ENCODE results near the gene C12orf57. TPM values are rescaled to one million over a fixed set of nuclear protein-coding genes. Genes with fewer than 3 reads are reported as not detected.
A peak's percentile ranks its signal among the peaks of the same experiment; 100 is the strongest.

Gene C12orf57
- total RNA-seq, 1 donor from 2014 or later = 168 TPM

DNA sequence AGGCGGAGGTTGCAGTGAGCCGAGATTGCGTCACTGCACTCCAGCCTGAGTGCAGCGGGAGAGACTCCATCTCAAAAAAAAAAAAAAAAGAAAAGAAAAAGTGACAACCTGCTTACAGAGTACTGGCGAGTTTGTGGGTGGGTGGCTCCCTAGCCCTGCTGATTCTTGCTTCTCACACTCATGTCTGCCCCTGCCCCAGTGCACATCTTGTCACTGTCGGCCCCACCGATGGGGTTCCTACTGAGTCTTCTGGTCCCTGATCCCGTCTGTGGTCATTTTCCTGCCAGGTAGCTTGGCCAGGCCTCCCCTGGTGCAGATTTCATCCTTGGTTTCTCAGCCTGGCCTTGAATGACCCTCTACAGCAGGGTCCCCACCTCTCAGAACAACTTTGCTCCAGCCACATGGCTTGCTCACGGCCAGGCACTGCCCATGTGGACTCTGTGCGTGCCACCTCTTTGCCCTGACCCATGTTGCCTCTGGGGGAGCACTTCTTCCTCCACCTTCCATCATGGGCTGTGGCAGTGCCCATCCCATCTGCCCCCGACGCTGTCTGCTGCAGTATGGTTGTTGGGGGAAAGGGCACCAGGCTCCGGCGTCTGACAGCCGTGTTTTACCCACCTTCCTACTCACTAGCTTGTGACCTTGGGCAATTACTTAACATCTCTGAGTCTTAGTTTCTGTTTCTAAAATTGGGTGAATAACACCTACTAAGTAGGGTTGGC lies 5.2 kb downstream of the C12orf57 start:
- H3K9me3 Mint-ChIP-seq = no peaks in the 10 kb centered on the region
- H3K27ac Mint-ChIP-seq = peak overlapping the region; percentile 91
- H3K4me1 Mint-ChIP-seq = peaks cover 67% of the 10 kb centered on the region
- H3K4me3 Mint-ChIP-seq = peak overlapping the region; percentile 96
- peaks cover 43% of the 10 kb centered on the region for H3K36me3 Mint-ChIP-seq (ENCODE audit: low read depth)
- intact Hi-C loops (cut with micrococcal nuclease) = no loop called here
- no peaks in the 10 kb centered on the region for H3K27me3 Mint-ChIP-seq
- DNase-seq = no peak

DNA sequence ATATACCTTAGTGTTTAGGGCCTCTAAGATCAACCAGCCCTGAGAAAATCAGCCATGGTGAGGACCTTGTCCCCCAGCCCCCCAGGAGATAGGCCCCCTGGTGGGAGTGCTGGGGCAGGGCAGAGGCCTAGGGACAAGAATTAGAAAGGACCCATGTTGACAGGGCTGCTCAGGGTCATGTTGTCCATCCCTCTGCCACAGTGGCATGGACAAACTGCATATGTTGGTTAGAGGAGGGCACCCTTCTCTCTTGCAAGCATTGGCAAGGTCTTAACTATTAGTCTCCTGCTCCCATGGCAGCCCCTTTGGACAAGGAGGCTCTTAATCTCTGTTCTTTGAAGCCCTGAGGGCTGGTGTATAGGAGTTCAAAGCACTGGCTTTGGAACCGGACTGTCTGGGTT lies 6.6 kb downstream of the C12orf57 start:
- peaks cover 68% of the 10 kb centered on the region for H3K4me1 Mint-ChIP-seq
- no peaks in the 10 kb centered on the region for H3K27me3 Mint-ChIP-seq
- intact Hi-C loops (cut with micrococcal nuclease) = loop anchor here (1.0 to 5.0 kb wide), 2 partner anchors 20 to 498 kb away; partner anchors contain the start of genes EMG1, PHB2 and TAPBPL
- DNase-seq = peak; percentile 80
- H3K27ac Mint-ChIP-seq = peak overlapping the region; percentile 96
- H3K9me3 Mint-ChIP-seq = no peaks in the 10 kb centered on the region
- peaks cover 50% of the 10 kb centered on the region for H3K36me3 Mint-ChIP-seq (ENCODE audit: low read depth)
- H3K4me3 Mint-ChIP-seq = peak overlapping the region; percentile 96

DNA sequence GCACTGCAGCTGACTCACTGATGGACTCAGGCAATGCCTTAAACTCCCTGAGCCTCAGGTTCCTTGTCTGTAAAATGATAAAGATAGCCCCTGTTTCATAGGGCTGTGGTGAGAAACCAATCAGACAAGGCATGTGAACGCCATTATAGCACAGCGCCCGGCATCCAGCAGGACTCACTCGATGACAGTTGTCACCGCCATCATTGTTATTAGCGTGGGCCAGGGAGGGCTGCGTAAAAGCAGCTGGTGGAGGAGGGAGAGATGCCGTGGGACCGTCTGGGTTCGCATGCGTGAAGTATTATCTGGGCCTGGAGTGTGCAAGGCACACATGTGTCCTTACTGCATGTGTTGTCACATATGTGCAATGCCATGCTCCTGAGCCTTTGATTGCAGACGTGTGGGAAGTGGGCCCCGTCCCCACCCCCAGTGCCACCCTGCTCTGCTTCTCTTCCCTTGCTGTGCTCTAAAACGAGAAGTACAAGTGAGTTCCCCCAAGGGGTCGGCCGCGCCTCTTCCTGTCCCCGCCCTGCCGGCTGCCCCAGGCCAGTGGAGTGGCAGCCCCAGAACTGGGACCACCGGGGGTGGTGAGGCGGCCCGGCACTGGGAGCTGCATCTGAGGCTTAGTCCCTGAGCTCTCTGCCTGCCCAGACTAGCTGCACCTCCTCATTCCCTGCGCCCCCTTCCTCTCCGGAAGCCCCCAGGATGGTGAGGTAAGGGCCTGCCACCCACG lies 7.2 kb downstream of the C12orf57 start, which contains the start of gene PTPN6:
Gene PTPN6, plus strand, starts transcription at position 546 of the 730 bp plus-strand sequence. Its CDS starts 157 bp downstream, at position 703.
- Mint-ChIP-seq H3K36me3 (ENCODE audit: low read depth) (peaks cover 51% of the 10 kb centered on the region), H3K9me3 (no peaks in the 10 kb centered on the region), H3K4me1 (peaks cover 68% of the 10 kb centered on the region), H3K27me3 (no peaks in the 10 kb centered on the region), H3K27ac (peak within 1 kb of the TSS; percentile 96), H3K4me3 (peak within 1 kb of the TSS; percentile 96)
- intact Hi-C loops (cut with micrococcal nuclease) = loop anchor here (1.0 to 5.0 kb wide), 2 partner anchors 19 to 499 kb away; partner anchors contain the start of genes EMG1, PHB2 and TAPBPL
- DNase-seq = peak; percentile 88

DNA sequence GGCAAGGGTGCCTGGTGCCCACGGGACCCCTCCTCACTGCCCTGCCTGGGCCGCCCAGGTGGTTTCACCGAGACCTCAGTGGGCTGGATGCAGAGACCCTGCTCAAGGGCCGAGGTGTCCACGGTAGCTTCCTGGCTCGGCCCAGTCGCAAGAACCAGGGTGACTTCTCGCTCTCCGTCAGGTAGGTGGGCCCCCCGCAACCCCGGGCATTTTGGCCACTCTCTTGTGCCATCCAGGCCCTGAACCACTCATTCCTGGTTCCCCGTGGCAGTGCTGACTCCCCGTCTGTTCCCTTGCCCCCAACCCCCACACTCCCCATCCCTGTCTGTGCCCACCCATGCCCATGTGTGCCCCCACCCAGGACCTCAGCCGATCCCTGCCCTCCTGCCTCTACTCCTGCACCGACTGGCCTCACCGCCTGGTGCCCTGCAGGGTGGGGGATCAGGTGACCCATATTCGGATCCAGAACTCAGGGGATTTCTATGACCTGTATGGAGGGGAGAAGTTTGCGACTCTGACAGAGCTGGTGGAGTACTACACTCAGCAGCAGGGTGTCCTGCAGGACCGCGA lies 7.8 kb downstream of the C12orf57 start:
- Mint-ChIP-seq H3K4me3 (peak overlapping the region; percentile 96), H3K36me3 (ENCODE audit: low read depth) (peaks cover 55% of the 10 kb centered on the region), H3K9me3 (no peaks in the 10 kb centered on the region), H3K4me1 (peaks cover 69% of the 10 kb centered on the region), H3K27ac (peak overlapping the region; percentile 96), H3K27me3 (no peaks in the 10 kb centered on the region)
- DNase-seq = no peak
- intact Hi-C loops (cut with micrococcal nuclease) = loop anchor here (5.0 kb wide), 1 partner anchor 499 kb away; the partner anchor contains the start of gene TAPBPL

DNA sequence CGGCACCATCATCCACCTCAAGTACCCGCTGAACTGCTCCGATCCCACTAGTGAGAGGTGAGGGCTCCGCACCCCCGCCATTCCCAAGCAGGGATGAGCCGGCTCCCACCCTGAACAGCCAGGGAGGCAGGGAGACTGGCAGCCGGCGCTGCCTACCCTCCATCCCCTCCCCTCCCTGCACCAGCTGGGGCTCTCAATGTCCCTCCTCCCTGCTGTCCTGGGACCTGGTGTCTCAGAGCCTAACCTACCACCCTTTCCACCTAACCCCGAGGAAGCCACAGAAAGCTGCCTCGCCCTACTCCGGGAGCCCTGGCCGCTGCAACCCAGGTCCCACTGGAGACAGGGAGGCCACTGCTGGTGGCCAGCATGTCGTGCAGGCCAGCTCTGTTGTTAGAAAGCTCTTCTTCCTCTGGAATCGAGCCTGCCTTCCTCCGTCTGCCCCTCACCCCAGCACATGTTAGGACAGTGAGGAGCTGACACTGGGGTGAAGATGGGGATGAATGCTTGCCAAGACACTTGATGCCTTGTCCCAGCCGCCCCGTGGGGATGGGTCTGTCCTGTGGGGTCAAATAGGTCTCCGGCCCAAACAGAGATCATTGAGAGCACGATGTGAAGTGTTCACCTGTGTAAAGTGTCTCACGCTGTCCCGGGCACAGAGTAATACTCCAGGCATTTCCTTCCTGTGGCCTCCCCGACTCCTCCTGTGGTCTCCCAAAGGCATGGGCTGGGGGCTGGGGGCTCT lies 8.5 kb downstream of the C12orf57 start:
- DNase-seq = peak; percentile 78
- Mint-ChIP-seq H3K27ac (peak overlapping the region; percentile 96), H3K36me3 (ENCODE audit: low read depth) (peaks cover 58% of the 10 kb centered on the region), H3K27me3 (no peaks in the 10 kb centered on the region), H3K4me1 (peaks cover 70% of the 10 kb centered on the region), H3K4me3 (peak overlapping the region; percentile 96), H3K9me3 (no peaks in the 10 kb centered on the region)
- intact Hi-C loops (cut with micrococcal nuclease) = loop anchor here (5.0 kb wide), 1 partner anchor 500 kb away; the partner anchor contains the start of gene TAPBPL

DNA sequence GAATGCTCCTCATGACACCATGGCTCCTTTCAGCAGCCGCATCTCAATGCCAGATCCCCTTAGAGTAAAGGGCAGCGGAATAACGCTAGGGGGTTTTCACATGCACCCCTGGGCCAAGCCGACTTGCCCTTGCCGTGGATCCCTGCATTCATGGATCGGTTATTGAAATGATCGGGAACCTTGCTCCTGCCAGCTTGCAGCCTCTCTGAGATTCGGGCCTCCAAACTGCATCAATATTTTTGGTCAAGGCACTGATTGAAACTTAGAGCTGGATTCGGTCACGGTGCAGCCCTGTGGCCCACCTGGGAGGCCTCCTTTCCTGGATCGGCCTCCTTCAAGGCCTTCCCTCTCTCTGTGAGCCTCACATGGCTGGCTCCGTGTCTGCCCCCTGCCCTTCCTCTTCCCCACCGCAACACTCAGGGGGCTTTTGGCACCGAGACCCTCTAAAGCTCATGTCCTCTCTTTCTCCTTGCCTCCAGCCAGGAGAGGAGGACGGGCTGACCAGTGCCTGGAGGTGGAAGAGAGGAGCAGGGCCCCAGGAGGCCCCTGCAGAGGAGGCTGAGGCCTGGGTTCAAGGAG lies 9.1 kb downstream of the C12orf57 start:
- Mint-ChIP-seq H3K27me3 (no peaks in the 10 kb centered on the region), H3K27ac (peak overlapping the region; percentile 96), H3K36me3 (ENCODE audit: low read depth) (peaks cover 62% of the 10 kb centered on the region), H3K4me1 (peaks cover 69% of the 10 kb centered on the region), H3K4me3 (peak overlapping the region; percentile 96), H3K9me3 (no peaks in the 10 kb centered on the region)
- DNase-seq = peak; percentile 77
- intact Hi-C loops (cut with micrococcal nuclease) = loop anchor here (1.0 to 5.0 kb wide), 3 partner anchors 8 to 501 kb away; partner anchors contain the start of genes C12orf57 and TAPBPL

DNA sequence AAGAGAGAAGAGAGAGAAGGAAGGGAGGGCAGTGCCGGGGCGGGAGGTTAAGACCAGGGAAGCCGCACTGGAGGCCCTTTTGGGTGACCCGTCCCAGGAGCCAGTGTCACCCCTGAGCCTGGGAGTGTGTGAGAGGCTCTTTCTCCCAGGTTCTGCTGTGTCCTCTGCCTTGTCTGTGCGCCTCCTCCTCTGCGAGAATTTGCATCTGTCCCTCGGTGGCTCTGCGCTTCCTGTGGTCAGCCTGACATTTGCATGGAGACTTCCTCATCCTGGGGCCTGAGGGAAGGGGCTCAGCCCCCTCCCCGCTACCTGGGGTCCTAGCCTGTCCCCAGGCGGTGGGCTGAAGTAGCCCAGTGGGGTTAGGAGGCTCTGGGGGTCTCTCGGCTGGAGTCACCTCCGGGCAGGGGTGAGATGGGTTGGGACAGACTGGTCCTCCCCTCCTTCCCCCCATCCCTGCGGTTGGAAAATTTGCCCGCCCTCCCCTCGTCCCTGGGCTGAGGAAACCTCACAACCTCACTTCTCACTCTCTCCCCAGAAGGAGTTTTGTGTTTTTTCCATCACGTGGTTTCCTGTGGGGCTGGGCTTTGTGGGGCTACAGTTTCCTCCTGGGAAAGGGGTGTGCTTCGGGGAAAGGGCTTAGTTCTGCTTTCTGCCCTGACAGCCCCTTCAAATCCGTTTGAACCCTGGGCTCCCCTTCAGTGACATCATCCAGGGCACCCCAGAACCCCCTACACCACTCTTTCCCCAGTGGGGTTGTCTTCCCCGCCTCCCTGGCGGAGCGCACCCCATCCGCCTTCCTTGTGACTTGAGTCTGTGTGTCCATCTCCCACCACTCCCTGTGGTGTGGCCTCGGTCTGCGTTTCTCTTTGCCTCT lies 9.9 kb downstream of the C12orf57 start:
- Mint-ChIP-seq H3K27ac (peak overlapping the region; percentile 96), H3K36me3 (ENCODE audit: low read depth) (peaks cover 70% of the 10 kb centered on the region)

DNA sequence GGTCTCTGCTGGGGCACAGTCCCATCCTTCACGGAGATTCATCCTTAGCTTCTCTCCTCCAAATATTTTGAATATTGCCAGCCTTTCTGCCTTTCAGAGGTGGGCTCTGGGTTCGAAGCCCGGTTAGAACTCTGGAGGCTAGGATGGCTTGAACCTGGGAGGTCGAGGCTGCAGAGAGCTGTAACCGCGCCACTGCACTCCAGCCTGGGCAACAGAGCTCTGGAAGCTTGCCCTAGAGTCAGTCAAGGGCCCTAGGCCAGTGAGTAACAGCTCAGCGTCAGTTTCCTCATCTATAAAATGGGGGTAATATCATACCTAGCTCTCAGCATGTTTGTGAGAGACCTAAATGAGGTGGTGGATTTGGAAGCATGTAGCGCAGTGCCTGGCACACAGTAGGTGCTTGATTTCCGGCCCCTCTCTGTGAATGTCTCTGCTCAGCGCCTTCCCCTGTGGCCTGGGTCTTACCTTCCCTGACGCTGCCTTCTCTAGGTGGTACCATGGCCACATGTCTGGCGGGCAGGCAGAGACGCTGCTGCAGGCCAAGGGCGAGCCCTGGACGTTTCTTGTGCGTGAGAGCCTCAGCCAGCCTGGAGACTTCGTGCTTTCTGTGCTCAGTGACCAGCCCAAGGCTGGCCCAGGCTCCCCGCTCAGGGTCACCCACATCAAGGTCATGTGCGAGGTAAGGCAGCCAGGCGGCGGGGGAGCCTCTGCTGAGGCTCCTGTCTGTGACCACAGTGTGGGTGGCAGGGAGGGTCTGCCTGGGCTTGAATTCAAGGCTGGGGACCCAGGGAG lies 10.7 kb downstream of the C12orf57 start:
- peaks cover 72% of the 10 kb centered on the region for H3K4me1 Mint-ChIP-seq
- no peak for DNase-seq
- H3K9me3 Mint-ChIP-seq = no peaks in the 10 kb centered on the region
- peaks cover 73% of the 10 kb centered on the region for H3K36me3 Mint-ChIP-seq (ENCODE audit: low read depth)
- peak overlapping the region; percentile 96 for H3K4me3 Mint-ChIP-seq
- no peaks in the 10 kb centered on the region for H3K27me3 Mint-ChIP-seq
- H3K27ac Mint-ChIP-seq = peak overlapping the region; percentile 96
- intact Hi-C loops (cut with micrococcal nuclease) = loop anchor here (5.0 kb wide), 1 partner anchor 502 kb away; the partner anchor contains the start of gene TAPBPL

More for the DNA sequence above, 9.9 kb downstream of the C12orf57 start:
- H3K4me1 Mint-ChIP-seq = peaks cover 71% of the 10 kb centered on the region
- H3K9me3 Mint-ChIP-seq = no peaks in the 10 kb centered on the region
- H3K27me3 Mint-ChIP-seq = no peaks in the 10 kb centered on the region
- peak overlapping the region; percentile 96 for H3K4me3 Mint-ChIP-seq
- intact Hi-C loops (cut with micrococcal nuclease) = loop anchor here (1.0 to 5.0 kb wide), 3 partner anchors 8 to 501 kb away; partner anchors contain the start of genes C12orf57 and TAPBPL
- peak; percentile 96 for DNase-seq

DNA sequence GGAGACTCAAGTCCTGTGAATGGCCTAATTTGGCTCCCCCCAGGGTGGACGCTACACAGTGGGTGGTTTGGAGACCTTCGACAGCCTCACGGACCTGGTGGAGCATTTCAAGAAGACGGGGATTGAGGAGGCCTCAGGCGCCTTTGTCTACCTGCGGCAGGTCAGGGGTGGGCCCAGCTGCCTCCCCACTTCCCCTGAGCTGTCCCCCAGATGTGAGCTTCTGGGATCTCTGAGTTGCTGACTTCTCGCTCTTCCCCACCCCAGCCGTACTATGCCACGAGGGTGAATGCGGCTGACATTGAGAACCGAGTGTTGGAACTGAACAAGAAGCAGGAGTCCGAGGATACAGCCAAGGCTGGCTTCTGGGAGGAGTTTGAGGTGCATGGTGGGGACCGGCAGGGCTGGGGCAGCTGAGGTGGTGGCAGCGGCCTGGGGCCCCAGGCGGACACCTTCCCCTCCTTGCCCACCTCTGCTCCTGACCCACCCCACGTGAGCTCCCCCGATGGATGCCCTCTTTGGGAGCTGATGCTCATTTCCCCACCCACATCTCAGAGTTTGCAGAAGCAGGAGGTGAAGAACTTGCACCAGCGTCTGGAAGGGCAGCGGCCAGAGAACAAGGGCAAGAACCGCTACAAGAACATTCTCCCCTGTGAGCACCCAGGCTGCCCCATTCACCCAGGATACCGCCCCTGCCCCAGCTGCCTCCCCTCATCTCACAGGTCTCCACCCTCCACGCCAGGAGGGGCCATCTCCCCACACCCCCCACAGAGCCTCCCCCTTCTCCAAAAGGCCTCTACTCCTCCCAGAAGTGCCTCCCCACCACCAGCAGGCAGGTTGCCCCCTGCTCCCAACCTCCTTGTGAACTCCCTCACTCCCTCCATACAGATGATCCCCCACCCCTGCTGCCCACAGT lies 11.5 kb downstream of the C12orf57 start:
- H3K27ac Mint-ChIP-seq = peak overlapping the region; percentile 96
- H3K9me3 Mint-ChIP-seq = no peaks in the 10 kb centered on the region
- H3K4me1 Mint-ChIP-seq = peaks cover 66% of the 10 kb centered on the region
- peak overlapping the region; percentile 96 for H3K4me3 Mint-ChIP-seq
- intact Hi-C loops (cut with micrococcal nuclease) = no loop called here
- DNase-seq = no peak
- H3K27me3 Mint-ChIP-seq = no peaks in the 10 kb centered on the region
- H3K36me3 Mint-ChIP-seq (ENCODE audit: low read depth) = peaks cover 77% of the 10 kb centered on the region

DNA sequence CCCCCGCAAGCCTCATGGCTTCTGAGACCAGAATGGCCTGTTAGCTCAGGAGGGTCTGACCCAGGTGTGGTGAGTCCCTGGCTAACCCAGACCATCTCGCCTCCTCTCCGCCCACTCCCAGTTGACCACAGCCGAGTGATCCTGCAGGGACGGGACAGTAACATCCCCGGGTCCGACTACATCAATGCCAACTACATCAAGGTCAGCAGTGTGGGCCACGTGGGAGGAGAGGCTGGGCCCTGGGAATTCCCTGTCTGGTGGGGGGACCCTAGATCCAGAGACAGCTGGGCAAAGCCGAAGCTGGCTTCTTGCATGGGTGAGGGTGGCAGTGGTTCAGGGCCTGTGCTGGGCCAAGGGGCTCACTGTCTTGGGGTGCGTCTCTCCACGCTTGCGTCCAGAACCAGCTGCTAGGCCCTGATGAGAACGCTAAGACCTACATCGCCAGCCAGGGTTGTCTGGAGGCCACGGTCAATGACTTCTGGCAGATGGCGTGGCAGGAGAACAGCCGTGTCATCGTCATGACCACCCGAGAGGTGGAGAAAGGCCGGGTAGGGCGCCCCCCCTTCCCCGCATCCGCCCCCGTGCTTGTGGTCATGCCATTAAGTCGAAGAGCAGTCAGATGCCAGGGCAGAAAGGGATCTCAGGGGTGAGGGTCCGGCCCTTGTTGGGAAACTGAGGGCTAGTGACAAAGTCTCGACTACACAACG lies 12.4 kb downstream of the C12orf57 start:
- no peak for DNase-seq
- peaks cover 86% of the 10 kb centered on the region for H3K36me3 Mint-ChIP-seq (ENCODE audit: low read depth)

More for the DNA sequence above, 12.4 kb downstream of the C12orf57 start:
- Mint-ChIP-seq H3K9me3 (no peaks in the 10 kb centered on the region), H3K27me3 (no peaks in the 10 kb centered on the region), H3K27ac (peak overlapping the region; percentile 77), H3K4me1 (peaks cover 68% of the 10 kb centered on the region), H3K4me3 (peak overlapping the region; percentile 65)
- intact Hi-C loops (cut with micrococcal nuclease) = no loop called here

Measured in activated CD4-positive, alpha-beta T cell treated with anti-CD3 and anti-CD28 coated beads, Interleukin-2, amount 10 ng/mL, durations not matched to agents 24 days and 14 days (primary cell).